HG03103 (cell line): ENCODE measurements around the gene TWIST2.

Experiments
- ATAC-seq: cut with Tn5 transposase; IDR thresholded peaks from one replicate; pipeline ENCODE4 v1.9.1; 2021; ENCODE audit warnings: low read depth; ENCODE audit not compliant: unreplicated experiment

TWIST2 gene

GRCh38 chr2:238847841-238848690 lies at the start of gene TWIST2:
Gene TWIST2, plus strand, starts transcription at chr2:238848085. Its CDS starts 131 bp downstream, at chr2:238848216.
- no peak for ATAC-seq

GRCh38 chr2:238801791-238802190 lies 46.1 kb upstream of the TWIST2 start:
- ATAC-seq = no peak

GRCh38 chr2:238802957-238803356 lies 44.9 kb upstream of the TWIST2 start:
- ATAC-seq = no peak

- ATAC-seq = no peak
These were observed 43.7 kb upstream of the TWIST2 start for GRCh38 chr2:238803996-238804870.

- no peak for ATAC-seq
These were observed 39.1 kb upstream of the TWIST2 start for GRCh38 chr2:238808761-238809160.

- no peak for ATAC-seq
These were observed 37.6 kb upstream of the TWIST2 start for GRCh38 chr2:238810321-238810720.

- no peak for ATAC-seq
These were observed 36.6 kb upstream of the TWIST2 start for GRCh38 chr2:238811293-238811692.

- no peak for ATAC-seq
These were observed 36.1 kb upstream of the TWIST2 start for GRCh38 chr2:238811759-238812158.

- no peak for ATAC-seq
These were observed 34.8 kb upstream of the TWIST2 start for GRCh38 chr2:238813109-238813508.

GRCh38 chr2:238814815-238815214 lies 33.1 kb upstream of the TWIST2 start:
- ATAC-seq = no peak

- no peak for ATAC-seq
These were observed 31.6 kb upstream of the TWIST2 start for GRCh38 chr2:238816291-238816690.

GRCh38 chr2:238817382-238817781 lies 30.5 kb upstream of the TWIST2 start:
- ATAC-seq = no peak

- ATAC-seq = no peak
These were observed 30.0 kb upstream of the TWIST2 start for GRCh38 chr2:238817891-238818290.

GRCh38 chr2:238818561-238818960 lies 29.3 kb upstream of the TWIST2 start:
- no peak for ATAC-seq

- no peak for ATAC-seq
These were observed 27.7 kb upstream of the TWIST2 start for GRCh38 chr2:238820197-238820596.

GRCh38 chr2:238820916-238821315 lies 27.0 kb upstream of the TWIST2 start:
- no peak for ATAC-seq

- ATAC-seq = no peak
These were observed 26.5 kb upstream of the TWIST2 start for GRCh38 chr2:238821391-238821790.

GRCh38 chr2:238821944-238822670 lies 25.8 kb upstream of the TWIST2 start:
- no peak for ATAC-seq

- no peak for ATAC-seq
These were observed 24.9 kb upstream of the TWIST2 start for GRCh38 chr2:238822955-238823354.

- no peak for ATAC-seq
These were observed 16.7 kb upstream of the TWIST2 start for GRCh38 chr2:238831177-238831576.

GRCh38 chr2:238834982-238835381 lies 12.9 kb upstream of the TWIST2 start:
- ATAC-seq = no peak
